ENCODE results near the gene MAGEA6.
"Not testable (repeated sequence)": the region's sequence is repeated elsewhere in the genome, so short reads cannot be mapped to it uniquely, and the experiment has no call there.

MAGEA6 gene

DNA sequence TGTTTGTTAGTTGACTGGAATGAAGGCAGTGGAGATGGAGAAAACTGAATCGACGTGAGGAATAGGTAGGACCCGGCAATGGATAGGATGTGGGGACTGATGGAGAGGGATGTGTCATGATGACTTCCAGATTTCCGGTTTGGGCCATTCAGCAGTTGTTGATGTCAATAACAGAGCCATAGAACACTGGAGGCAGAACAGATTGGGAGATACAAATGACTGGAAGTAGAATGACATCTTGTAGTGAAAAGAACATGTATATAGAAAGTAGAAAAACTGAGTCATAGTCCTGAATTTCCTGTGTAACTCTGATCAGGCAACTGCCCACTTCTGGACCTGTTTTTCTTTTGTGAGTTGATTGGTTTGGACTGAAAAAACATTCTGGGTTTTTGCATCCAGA lies 36.5 kb upstream of the MAGEA6 start:
- Histone ChIP-seq H3K9me3 (ENCODE audit: insufficient read depth, low read length) (no peaks in the 10 kb centered on the region), H3K36me3 (ENCODE audit: insufficient read depth, insufficient read length, low read length) (no peaks in the 10 kb centered on the region), H3K9ac (ENCODE audit: insufficient read length, low read depth) (no peak overlapping the region), H3K4me3 (ENCODE audit: insufficient read length, low read depth) (no peak overlapping the region), H3K4me1 (ENCODE audit: insufficient read depth, insufficient read length) (no peaks in the 10 kb centered on the region), H3K27me3 (ENCODE audit: insufficient read depth, insufficient read length) (no peaks in the 10 kb centered on the region)
- no peak for TF ChIP-seq YY1 (IDR thresholded peaks at IDR 0.05; ENCODE audit: insufficient read depth, insufficient read length)
- TF ChIP-seq ZNF274 (IDR thresholded peaks at IDR 0.05; ENCODE audit: low read depth, low read length), result no peak
- no peak for TF ChIP-seq SUZ12 (IDR thresholded peaks at IDR 0.05; ENCODE audit: extremely low read depth, insufficient read depth, insufficient read length)
- no peak for DNase-seq (ENCODE audit: low read depth, low spot score)

DNA sequence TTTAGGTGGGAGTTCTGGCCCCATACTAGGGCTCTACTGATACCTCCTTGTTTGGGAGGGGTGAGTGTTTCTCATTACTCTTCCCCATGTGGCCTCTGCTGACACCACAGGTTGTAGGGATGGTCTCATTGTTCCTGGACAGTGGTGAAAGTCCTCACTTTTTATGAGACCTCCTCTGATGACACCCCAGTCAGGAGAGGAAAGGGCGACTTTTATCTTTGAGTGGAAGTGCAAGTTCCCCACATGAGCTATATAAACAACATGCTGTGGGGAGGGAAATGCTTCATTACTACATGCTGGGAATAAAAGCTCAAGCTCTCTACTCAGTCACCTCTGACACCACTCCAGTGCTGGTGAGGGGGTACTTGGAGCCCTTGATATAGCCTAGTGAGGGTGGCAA lies 29.5 kb upstream of the MAGEA6 start:
- H3K36me3 ChIP-seq (ENCODE audit: insufficient read depth, insufficient read length, low read length), result no peaks in the 10 kb centered on the region
- H3K4me3 ChIP-seq (ENCODE audit: insufficient read length, low read depth), result no peak overlapping the region
- no peak for DNase-seq (ENCODE audit: low read depth, low spot score)
- no peak overlapping the region for H3K9ac ChIP-seq (ENCODE audit: insufficient read length, low read depth)
- TF ChIP-seq YY1 (IDR thresholded peaks at IDR 0.05; ENCODE audit: insufficient read depth, insufficient read length) (no peak), SUZ12 (IDR thresholded peaks at IDR 0.05; ENCODE audit: extremely low read depth, insufficient read depth, insufficient read length) (no peak), ZNF274 (IDR thresholded peaks at IDR 0.05; ENCODE audit: low read depth, low read length) (no peak)
- H3K27me3 ChIP-seq (ENCODE audit: insufficient read depth, insufficient read length), result no peaks in the 10 kb centered on the region
- no peaks in the 10 kb centered on the region for H3K4me1 ChIP-seq (ENCODE audit: insufficient read depth, insufficient read length)
- no peaks in the 10 kb centered on the region for H3K9me3 ChIP-seq (ENCODE audit: insufficient read depth, low read length)

DNA sequence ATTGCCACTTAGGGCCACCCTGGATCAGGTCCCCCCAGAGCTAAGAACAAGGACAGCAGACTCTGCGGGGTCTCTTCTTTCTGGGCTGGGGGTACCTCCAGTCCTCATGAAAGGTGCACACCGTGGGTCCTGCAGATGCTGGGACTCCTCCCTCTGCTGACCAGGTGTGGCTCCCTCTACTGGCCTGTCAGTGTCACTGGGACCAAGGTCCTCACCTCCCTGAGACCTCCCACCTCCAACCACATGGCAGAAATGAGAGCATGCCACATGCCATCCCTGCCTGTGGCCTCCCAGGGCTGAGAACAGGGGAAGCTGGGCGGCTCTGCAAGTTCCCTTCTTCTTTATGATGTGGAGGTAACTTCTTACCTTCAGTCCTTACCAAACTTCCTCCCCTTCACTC lies 17.6 kb upstream of the MAGEA6 start:
- H3K4me1 ChIP-seq (ENCODE audit: insufficient read depth, insufficient read length); DNase-seq (ENCODE audit: low read depth, low spot score); H3K27me3 ChIP-seq (ENCODE audit: insufficient read depth, insufficient read length); H3K36me3 ChIP-seq (ENCODE audit: insufficient read depth, insufficient read length, low read length); H3K9ac ChIP-seq (ENCODE audit: insufficient read length, low read depth); H3K4me3 ChIP-seq (ENCODE audit: insufficient read length, low read depth); H3K9me3 ChIP-seq (ENCODE audit: insufficient read depth, low read length): not testable (repeated sequence)

DNA sequence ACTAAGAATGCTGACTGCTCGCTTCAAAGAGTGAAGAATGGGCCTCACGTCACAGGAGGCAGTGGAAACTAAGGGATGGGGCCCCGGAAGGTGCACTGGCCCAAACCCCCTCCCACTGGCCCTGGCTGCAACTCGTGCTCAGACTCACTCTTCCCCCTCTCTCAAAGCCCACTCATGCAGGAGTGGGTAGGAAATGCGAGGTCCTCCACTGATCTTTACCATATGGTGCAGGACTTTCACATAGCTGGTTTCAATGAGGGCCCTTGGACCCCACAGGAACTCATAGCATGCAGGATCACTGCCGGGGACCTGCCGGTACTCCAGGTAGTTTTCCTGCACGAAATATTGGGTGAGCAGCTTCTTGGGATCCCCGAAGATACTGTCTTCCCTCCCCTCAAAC lies 2.9 kb downstream of the MAGEA6 start:
- H3K4me3 ChIP-seq (ENCODE audit: insufficient read length, low read depth); H3K27me3 ChIP-seq (ENCODE audit: insufficient read depth, insufficient read length); H3K36me3 ChIP-seq (ENCODE audit: insufficient read depth, insufficient read length, low read length); H3K4me1 ChIP-seq (ENCODE audit: insufficient read depth, insufficient read length); DNase-seq (ENCODE audit: low read depth, low spot score); H3K9ac ChIP-seq (ENCODE audit: insufficient read length, low read depth); H3K9me3 ChIP-seq (ENCODE audit: insufficient read depth, low read length): not testable (repeated sequence)

DNA sequence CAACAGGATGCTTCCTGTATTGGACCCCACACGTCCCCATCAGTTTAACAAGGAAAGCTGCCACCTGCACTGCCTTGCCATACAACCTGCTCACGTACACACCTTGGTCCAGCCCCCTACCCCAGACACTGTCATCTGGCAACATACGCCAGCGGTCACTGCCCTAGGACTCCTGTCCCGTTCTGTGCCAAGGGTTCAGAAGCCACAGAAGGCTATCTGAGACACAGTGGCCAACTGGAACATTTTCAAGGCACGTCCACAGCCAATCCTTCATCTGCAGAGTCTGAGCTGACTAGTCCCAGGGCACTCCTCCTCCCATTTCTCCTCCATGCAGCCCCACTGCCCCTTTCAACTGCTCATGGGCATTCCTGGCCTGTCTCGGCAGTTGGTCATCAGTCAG lies 7.9 kb downstream of the MAGEA6 start:
- H3K4me3 ChIP-seq (ENCODE audit: insufficient read length, low read depth); H3K4me1 ChIP-seq (ENCODE audit: insufficient read depth, insufficient read length); H3K27me3 ChIP-seq (ENCODE audit: insufficient read depth, insufficient read length): not testable (repeated sequence)

DNA sequence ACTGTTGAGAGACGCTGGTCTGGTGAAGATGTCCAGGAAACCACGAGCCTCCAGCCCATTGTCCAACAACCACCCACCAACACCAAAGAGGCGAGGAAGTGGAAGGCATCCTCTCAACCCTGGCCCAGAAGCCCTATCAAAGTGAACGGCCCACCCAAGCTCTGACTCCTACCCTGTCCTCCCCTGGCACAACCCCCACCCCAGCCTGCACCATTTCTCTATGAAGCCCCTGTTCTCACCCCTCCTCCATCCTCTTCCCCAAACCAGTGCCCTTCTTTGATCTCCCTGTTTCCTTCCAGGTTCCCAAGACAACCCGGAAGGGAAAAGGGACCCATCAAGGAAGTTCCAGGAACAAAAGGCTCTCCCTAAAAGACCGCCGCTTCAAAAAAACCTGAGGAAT lies 9.9 kb downstream of the MAGEA6 start:
- not testable (repeated sequence) for H3K9ac ChIP-seq (ENCODE audit: insufficient read length, low read depth); H3K27me3 ChIP-seq (ENCODE audit: insufficient read depth, insufficient read length); H3K36me3 ChIP-seq (ENCODE audit: insufficient read depth, insufficient read length, low read length); H3K4me3 ChIP-seq (ENCODE audit: insufficient read length, low read depth); DNase-seq (ENCODE audit: low read depth, low spot score); H3K4me1 ChIP-seq (ENCODE audit: insufficient read depth, insufficient read length); H3K9me3 ChIP-seq (ENCODE audit: insufficient read depth, low read length)

More for the DNA sequence above, 7.9 kb downstream of the MAGEA6 start:
- not testable (repeated sequence) for H3K36me3 ChIP-seq (ENCODE audit: insufficient read depth, insufficient read length, low read length); H3K9ac ChIP-seq (ENCODE audit: insufficient read length, low read depth); DNase-seq (ENCODE audit: low read depth, low spot score); H3K9me3 ChIP-seq (ENCODE audit: insufficient read depth, low read length)

DNA sequence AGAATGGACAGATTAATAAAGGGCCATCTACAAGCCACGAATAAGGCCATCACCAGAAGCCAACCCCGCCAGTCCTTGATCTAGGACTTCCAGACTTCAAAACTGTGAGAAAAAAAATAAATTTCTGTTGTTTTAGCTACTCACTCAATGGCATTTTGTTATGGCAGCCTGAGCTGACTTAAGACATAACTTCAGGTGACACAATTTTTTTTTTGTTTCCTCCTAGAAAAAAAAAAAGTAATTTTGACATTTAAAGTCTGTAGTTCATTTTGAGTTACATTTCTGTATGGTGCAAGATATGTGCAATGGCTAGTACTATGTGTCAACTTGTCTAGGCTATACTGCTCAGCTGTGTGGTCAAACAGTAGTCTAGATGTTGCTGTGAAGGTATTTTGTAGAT lies 10.6 kb downstream of the MAGEA6 start, which contains the start of gene CSAG3:
TSS of gene CSAG3 (plus strand) at position 301 of the 400 bp plus-strand sequence.
- DNase-seq (ENCODE audit: low read depth, low spot score); H3K4me3 ChIP-seq (ENCODE audit: insufficient read length, low read depth); H3K4me1 ChIP-seq (ENCODE audit: insufficient read depth, insufficient read length); H3K9me3 ChIP-seq (ENCODE audit: insufficient read depth, low read length); H3K36me3 ChIP-seq (ENCODE audit: insufficient read depth, insufficient read length, low read length); H3K9ac ChIP-seq (ENCODE audit: insufficient read length, low read depth); H3K27me3 ChIP-seq (ENCODE audit: insufficient read depth, insufficient read length): not testable (repeated sequence)

DNA sequence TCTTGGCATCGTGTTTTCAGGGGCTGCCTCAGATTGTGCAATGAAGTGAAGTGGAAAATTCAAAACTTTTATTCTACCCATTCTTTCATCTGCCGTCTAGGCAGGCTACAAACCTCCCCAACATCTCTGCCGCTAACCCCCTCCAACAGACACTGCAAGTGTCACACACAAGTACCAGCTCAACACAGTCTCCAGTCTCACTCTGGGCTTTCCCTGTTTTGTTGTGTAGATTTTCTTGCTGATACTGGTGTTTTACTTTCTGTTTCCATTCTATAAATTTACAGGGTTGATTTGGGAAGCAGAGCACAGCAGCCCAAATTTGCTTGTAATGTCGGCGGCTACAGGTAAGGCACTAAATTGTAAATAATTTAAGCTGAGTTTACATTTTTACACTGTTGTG lies 14.6 kb downstream of the MAGEA6 start:
- DNase-seq (ENCODE audit: low read depth, low spot score); H3K36me3 ChIP-seq (ENCODE audit: insufficient read depth, insufficient read length, low read length); H3K4me1 ChIP-seq (ENCODE audit: insufficient read depth, insufficient read length); H3K9me3 ChIP-seq (ENCODE audit: insufficient read depth, low read length); H3K9ac ChIP-seq (ENCODE audit: insufficient read length, low read depth); H3K27me3 ChIP-seq (ENCODE audit: insufficient read depth, insufficient read length); H3K4me3 ChIP-seq (ENCODE audit: insufficient read length, low read depth): not testable (repeated sequence)

DNA sequence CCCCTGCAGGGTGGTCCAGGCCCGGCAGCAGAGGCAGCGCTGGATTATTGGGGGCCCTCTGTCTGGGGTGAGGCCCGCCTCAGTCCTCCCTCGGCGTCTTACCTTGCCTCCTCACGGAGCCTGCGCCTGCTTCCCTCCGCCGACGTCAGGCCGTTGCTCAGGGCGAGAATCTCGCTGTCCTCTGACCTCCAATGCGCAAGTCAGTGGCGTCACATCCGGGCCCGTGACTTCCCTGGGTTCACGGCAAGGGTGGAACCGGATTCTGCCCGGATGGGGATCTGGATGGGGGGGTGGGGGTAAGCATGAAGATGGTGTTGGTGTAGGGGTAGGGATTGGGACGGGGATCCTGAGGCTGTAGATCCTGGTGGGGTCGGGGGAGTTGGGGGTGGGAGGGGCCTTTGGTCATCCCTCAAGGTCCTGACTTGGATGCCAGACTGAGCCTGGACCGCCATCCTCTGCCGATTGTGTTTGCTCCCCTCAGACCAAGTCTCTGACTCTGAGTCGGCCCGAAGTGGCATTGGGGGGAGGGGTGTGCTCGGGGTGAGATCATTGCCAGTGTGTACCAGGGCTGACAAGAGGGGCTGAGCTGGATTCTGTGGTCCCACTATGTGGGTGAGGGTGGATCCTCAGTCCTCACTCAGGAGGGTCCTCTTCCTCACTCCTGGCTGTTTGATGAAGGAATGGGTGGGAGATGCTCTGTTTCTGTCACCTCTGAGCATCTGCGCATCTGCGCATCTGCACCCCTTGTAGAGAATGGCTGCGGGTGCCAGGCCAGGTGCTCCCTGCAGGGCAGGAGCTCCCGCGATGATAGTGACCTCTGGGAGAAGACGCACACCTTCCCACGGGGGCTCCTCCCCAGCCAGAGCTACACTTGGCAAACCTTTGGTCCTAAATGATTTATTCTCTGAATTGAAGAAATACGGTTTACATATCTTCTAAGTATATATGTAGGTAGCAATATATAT lies 15.5 kb downstream of the MAGEA6 start, which contains the start of gene MAGEA2:
TSS of gene MAGEA2 (minus strand) at position 157 of the 965 bp plus-strand sequence. CDS start 2,479 bp downstream, outside the sequence.
- H3K4me3 ChIP-seq (ENCODE audit: insufficient read length, low read depth); DNase-seq (ENCODE audit: low read depth, low spot score); H3K9ac ChIP-seq (ENCODE audit: insufficient read length, low read depth); H3K27me3 ChIP-seq (ENCODE audit: insufficient read depth, insufficient read length); H3K4me1 ChIP-seq (ENCODE audit: insufficient read depth, insufficient read length); H3K36me3 ChIP-seq (ENCODE audit: insufficient read depth, insufficient read length, low read length); H3K9me3 ChIP-seq (ENCODE audit: insufficient read depth, low read length): not testable (repeated sequence)

All from NT2/D1 (cell line).